Spleen (tissue), 7 donors: ENCODE measurements around the gene CSK.

ENCODE experiments used
- POLR2A ChIP-seq, 3 donors: fragments of 450-650 bp; IDR thresholded peaks; one replicate each; pipeline ENCODE4 v1.5.1; 2017; ENCODE audit warnings: antibody characterized with exemption in 3 of 3, mild to moderate bottlenecking in 1 of 3
- TF ChIP-seq, protein P1 (sequence below), 11 experiments: fragments of 200-600 bp in 7 of 11; fragments of 450-650 bp in 4 of 11; sonication (generic) in 4 of 11; IDR thresholded peaks in 8 of 11; conservative IDR thresholded peaks in 3 of 11; 1 replicate in 7 of 11; 2 replicates in 4 of 11; pipeline versions ENCODE4 v1.4.0 to v1.8.0; 2016 to 2021; ENCODE audit warnings: antibody characterized with exemption in 11 of 11, inconsistent platforms in 4 of 11, mild to moderate bottlenecking in 1 of 11
- donor health status: DM: no; HTN: no; CAD: no; lungs with moderate emphysema.
- donor health status: DM: no; HTN: no; CAD: no.
- donor health status: DM: no; HTN: no; CAD: no.

GRCh38 chr15:74837482-74838136, 55.7 kb downstream of the CSK start:
- TF ChIP-seq, protein P1, sequence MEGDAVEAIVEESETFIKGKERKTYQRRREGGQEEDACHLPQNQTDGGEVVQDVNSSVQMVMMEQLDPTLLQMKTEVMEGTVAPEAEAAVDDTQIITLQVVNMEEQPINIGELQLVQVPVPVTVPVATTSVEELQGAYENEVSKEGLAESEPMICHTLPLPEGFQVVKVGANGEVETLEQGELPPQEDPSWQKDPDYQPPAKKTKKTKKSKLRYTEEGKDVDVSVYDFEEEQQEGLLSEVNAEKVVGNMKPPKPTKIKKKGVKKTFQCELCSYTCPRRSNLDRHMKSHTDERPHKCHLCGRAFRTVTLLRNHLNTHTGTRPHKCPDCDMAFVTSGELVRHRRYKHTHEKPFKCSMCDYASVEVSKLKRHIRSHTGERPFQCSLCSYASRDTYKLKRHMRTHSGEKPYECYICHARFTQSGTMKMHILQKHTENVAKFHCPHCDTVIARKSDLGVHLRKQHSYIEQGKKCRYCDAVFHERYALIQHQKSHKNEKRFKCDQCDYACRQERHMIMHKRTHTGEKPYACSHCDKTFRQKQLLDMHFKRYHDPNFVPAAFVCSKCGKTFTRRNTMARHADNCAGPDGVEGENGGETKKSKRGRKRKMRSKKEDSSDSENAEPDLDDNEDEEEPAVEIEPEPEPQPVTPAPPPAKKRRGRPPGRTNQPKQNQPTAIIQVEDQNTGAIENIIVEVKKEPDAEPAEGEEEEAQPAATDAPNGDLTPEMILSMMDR (IDR thresholded peaks at IDR 0.05 in 8 of 11, conservative IDR thresholded peaks at IDR 0.05 in 3 of 11): no peak
- no peak for TF ChIP-seq POLR2A (IDR thresholded peaks at IDR 0.05)
